NCI-H1105 treated with DMSO at 0.1 percent for 48 hours (cell line): Measurements from ENCODE around the gene FOXJ1.

Experiments used
- DNase-seq: peaks from one replicate; lab custom pipeline; 2025; lab: John Stamatoyannopoulos, UW

The FOXJ1 gene

GRCh38 chr17:76091526-76092286, 49.3 kb downstream of the FOXJ1 start:
- no peak for DNase-seq

- no peak for DNase-seq
Measured at GRCh38 chr17:76090517-76091129, 50.4 kb downstream of the FOXJ1 start.

GRCh38 chr17:76089680-76090516, 51.1 kb downstream of the FOXJ1 start:
- no peak for DNase-seq

GRCh38 chr17:76088868-76089576, 52.0 kb downstream of the FOXJ1 start:
- DNase-seq = no peak

GRCh38 chr17:76088041-76088867, 52.8 kb downstream of the FOXJ1 start:
- DNase-seq = no peak

- DNase-seq = no peak
Measured at GRCh38 chr17:76087531-76087930, 53.5 kb downstream of the FOXJ1 start.

GRCh38 chr17:76086384-76086783, 54.7 kb downstream of the FOXJ1 start:
- DNase-seq = no peak
